Breast epithelium (tissue), 3 donors: ENCODE measurements around the gene SMARCD1.

Experiments used
- CTCF ChIP-seq, 3 donors: fragments of 450-650 bp; IDR thresholded peaks; one replicate each; pipeline ENCODE4 v1.5.1; 2016 to 2017; ENCODE audit warnings: antibody characterized with exemption in 3 of 3, mild to moderate bottlenecking in 3 of 3, moderate library complexity in 3 of 3
- POLR2A ChIP-seq: fragments of 450-650 bp; IDR thresholded peaks from one replicate; pipeline ENCODE4 v1.6.1; 2016; ENCODE audit warnings: antibody characterized with exemption, mild to moderate bottlenecking, moderate library complexity
- POLR2AphosphoS5 ChIP-seq, 3 donors: sonication (generic); formaldehyde crosslinking; IDR thresholded peaks; one replicate each; pipeline ENCODE4 v1.6.1; 2017; ENCODE audit warnings: antibody characterized with exemption in 3 of 3

DNA sequence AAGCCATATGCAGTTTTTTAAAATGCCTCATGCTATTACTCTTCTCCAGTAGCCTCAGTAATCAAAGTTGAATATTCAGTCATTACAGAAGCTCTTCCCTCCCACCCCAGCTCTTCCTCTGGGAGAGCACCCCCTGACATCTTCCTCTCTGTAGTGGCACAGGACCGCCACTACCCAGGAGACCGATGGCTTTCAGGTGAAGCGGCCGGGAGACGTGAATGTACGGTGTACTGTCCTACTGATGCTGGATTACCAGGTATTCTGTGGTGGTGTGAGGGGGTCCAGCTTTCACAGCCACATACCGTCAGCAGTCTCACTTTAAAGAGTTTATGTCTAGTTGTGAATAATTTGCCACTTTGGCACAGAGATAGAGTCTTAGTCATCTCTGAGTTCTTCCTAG lies 4.6 kb downstream of the SMARCD1 start:
- TF ChIP-seq CTCF (IDR thresholded peaks at IDR 0.05) (no peak), POLR2A (no peak), POLR2AphosphoS5 (IDR thresholded peaks at IDR 0.05) (no peak)
